C1 segment of cervical spinal cord (tissue), 14 donors: ENCODE data around the gene OPCML.

ENCODE experiments used
- DNase-seq, 14 donors: peaks; one replicate each; lab custom pipeline; 2025; lab: John Stamatoyannopoulos, UW

The OPCML gene

DNA sequence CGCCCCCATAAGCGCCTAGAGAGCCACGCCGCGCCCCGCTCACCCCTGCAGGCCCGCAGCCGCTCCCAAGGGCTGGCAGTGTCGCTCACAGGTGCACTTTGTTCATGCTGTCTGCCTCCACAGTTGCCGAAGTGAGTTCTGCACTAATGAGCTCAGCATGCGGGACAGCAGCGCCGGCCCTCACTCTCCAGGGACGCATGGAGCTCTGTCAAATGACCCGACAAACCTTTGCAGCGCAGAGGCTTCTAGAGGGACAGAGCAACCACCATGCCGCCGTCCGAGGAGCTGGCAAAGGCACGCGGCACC is 170.7 kb downstream of the OPCML start:
- no peak for DNase-seq

DNA sequence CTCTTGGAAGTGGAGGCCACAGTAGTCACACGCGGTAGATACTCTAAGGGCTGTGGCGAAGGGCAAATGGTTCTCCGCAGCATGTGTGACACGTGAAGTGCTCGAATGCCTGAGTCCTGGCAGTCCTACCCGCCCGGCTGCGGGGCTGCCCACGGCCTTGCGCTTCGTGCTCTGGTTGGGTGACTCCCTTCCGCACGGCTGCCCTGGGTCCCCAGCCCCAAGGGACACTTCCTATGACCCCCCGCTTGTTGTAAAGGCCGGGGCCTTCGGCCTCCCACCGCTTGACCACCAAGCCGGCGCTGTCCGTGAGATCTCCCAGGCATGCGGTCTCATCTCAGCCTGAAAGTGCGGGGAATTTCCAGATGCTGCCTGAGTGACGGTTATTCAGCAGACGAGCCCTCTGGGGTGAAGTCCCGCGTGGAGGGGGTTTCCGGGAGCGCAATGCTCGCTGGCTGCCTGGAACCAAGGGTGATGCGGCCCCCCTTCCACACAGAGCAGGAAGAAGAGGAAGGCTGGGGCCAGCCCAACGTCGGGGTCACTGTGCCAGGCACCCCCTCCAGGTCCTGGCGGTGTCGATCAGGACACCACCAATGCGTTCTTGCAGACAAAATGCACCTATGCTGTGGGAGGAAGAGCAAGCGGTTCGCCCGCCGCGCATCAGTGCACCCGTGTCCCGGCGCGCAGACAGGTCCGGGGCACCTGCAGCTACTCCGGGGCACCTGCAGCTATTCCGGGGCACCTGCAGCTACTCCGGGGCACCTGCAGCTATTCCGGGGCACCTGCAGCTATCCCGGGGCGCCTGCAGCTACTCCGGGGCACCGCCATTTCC is 171.2 kb downstream of the OPCML start:
- DNase-seq: no peak

DNA sequence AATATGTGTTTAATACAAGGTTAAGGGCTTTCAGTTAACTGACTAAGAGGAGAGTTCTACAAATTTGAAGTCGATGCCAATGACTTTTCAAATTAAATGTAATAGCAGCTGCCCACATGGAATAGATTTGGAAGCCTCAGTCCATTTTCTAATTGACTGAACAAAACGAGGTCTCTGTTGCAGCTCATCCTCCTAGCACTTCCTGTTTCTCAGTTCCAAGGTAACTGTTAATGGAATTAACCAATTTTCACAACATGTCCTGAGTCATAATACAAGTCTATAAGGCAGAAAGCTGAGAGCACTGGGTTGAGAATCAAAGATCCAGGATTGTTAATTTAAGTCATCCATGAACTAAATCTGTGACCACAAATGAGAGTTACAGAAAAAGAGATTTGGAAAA is 177.2 kb downstream of the OPCML start:
- no peak for DNase-seq

- no peak for DNase-seq
Measured at GRCh38 chr11:133354069-133354468, 178.2 kb downstream of the OPCML start.

GRCh38 chr11:133350045-133350444 is 182.3 kb downstream of the OPCML start:
- DNase-seq: no peak

GRCh38 chr11:133347988-133348387 is 184.3 kb downstream of the OPCML start:
- DNase-seq: no peak

GRCh38 chr11:133346137-133346536 is 186.2 kb downstream of the OPCML start:
- no peak for DNase-seq

GRCh38 chr11:133343951-133344350 is 188.3 kb downstream of the OPCML start:
- peak in 1 of 14 donors; percentile 4 for DNase-seq

GRCh38 chr11:133339495-133340140 is 192.7 kb downstream of the OPCML start:
- DNase-seq: peak in 1 of 14 donors; percentile 13

- DNase-seq: no peak
Measured at GRCh38 chr11:133338588-133338987, 193.7 kb downstream of the OPCML start.

GRCh38 chr11:133337951-133338418 is 194.3 kb downstream of the OPCML start:
- no peak for DNase-seq

DNA sequence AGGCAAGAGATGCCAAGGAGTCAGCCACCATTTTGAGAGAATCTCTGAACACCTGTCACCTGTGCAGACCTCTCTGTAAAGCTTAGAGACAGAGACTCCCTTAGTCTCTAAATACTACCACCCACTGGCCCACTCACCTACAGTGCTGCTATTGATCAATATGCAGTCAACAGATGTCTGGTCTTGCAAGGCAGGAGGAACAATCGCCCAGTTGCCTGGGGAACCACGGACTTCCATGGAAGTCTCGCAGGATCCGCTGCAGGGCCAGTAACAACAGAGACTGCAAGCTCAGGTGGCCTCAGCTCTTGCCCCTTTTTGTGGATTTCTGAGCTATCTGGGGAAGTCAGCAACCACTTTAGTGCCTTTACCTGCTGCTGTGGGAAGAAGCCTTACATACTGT is 195.1 kb downstream of the OPCML start:
- no peak for DNase-seq

GRCh38 chr11:133331031-133331430 is 201.3 kb downstream of the OPCML start:
- no peak for DNase-seq

DNA sequence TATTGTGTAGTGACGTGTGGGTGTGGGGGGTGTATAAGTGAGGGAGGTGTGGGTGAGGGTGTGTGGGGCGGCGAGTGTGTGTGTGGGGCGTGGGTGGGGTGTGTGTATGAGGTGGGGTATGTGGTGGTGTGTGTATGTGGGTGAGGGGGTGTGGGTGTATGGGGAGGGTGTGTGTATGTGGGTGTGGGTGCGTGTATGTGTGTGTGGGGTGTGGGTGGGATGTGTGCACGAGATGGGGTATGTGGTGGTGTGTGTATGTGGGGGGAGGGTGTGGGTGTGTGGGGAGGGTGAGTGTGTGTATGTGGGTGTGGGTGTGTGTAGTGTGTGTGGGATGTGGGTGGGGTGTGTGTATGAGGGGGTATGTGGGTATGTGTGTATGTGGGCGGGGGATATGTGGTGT is 205.5 kb downstream of the OPCML start:
- DNase-seq: no peak

DNA sequence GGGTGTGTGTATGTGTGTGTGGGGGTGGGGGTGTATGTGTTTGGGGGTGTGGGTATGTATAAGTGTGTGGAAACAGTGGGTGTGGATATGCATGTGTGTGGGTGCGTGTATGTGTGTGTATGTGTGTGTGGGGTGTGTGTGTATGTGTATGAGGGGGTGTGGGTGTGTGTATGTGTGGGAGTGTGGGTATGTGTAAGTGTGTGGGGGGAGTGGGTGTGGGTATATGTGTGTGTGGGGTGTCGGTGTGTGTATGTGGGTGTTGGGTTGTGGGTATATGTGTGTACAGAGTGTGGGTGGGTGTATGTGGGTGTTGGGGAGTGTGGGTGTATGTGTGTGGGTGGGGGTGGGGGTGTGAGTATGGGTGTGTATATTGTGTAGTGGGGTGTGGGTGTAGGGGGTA is 206.0 kb downstream of the OPCML start:
- DNase-seq: no peak

DNA sequence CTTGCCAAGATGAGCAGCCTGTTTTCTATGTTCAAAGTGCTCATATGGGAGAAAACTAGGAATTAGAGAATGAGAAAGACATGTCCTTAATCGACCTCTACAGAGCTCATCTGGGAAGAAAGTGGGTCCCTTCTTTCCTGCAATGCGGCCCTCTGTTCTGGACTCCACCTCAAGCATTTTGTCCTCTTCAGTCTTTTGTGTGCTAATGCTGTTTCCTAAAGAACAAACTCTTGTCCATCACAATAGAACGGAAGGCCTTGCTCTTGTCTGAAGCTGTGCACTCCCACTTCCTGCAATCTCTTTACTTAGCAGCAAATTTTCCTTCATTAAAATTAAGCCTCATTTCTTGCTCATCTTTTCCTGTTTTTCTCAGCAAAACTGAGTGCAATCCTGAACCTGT is 206.6 kb downstream of the OPCML start:
- DNase-seq: no peak

DNA sequence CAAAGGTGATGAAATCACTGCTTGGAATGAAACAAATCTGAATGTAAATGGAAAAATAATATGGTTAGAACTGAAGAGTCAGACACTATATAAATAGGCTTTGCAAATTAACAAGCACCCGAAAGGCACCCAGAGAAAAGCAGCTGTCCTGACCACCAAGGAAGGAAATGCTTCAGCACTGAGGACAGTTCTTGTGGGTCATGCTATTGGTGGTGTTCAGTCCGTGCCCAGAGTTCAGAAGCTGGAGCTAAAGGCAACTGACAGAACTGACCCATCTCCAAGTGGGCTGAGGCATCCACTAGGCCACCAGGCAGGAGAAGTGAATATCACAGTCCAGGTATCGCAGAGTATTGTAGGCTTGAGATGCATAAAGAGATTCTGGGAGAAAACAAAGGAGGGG is 208.9 kb downstream of the OPCML start:
- no peak for DNase-seq

DNA sequence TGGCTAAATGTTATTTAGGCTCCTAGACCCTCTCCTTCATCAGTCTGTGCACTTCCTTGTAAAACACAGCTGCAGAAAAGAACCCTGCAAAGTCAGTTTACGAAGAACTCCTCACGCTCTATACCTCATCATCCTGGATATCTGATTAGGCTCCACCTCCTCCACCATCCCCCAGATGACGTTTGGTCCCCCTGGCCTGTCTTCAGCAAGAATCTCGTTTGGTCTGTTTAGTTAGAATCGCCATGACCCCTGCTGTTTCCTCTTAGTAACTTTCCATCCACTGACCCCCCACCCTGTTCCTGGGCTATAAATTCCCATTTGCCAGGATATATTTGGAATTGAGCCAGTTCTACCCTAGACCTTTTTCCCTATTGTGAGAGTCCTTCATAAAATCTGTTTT is 214.1 kb downstream of the OPCML start:
- DNase-seq: no peak

DNA sequence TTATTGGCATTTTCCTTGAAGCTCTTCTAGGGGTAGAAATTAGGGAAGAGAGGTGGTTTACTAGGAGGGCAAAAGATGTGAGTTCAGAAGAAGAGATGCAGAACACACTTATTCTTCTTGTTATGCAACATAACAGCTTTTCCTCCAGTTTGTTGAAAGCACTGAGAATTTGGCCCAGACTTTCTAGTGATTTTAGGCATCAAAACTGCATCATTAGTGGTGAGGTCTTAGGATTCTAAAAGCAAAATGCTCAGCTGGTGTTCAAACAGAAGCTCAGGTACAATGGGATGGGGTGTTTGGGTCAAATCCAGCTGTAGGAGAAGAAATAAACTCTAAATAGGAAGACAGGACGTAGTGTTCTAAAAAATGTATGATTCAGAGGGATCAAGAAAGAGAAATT is 221.1 kb downstream of the OPCML start:
- DNase-seq: no peak

DNA sequence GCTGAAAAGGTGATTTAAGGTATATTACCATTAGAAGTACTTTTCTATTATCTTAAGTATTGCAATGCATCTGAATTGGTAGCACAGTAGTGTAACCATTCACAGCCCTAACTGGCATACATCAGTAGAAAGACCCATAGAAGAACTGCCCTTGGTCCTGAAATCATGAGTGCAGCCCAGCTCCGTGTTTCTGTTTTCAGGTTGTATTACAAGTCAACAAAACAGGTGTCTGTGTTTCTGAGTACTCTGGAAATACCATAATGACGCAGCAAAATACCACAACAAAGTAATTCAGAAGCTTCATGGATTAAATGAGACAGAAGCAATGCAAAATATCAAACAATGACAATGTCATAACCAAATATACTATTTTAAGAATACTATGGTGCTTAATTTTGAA is 226.3 kb downstream of the OPCML start:
- no peak for DNase-seq

GRCh38 chr11:133305208-133305956 is 226.9 kb downstream of the OPCML start:
- DNase-seq: no peak

GRCh38 chr11:133303262-133303661 is 229.0 kb downstream of the OPCML start:
- no peak for DNase-seq

DNA sequence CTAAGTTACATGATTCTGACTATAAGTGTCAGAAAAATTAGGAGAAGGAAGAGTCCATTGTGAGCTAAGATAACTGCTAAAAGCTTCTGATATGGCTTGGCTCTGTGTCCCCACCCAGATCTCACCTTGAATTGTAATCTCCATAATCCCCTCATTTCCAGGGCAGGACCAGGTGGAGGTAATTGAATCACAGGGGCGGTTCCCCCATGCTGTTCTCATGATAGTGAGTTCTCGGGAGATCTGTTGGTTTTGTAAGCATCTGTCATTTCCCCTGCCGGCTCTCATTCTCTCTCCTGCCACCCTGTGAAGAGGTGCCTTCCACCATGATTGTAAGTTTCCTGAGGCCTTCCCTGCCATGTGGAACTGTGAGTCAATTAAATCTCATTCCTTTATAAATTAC is 230.2 kb downstream of the OPCML start:
- DNase-seq: no peak
